ENCODE measurements around the gene HLA-DRA. TPM values are rescaled to one million over a fixed set of nuclear protein-coding genes. Genes with fewer than 3 reads are reported as not detected.

The HLA-DRA gene
- total and polyA plus RNA-seq, 2 donors (not counting 1 experiment from before 2014, with no cell fraction given) = 2,881 to 4,498 TPM

DNA sequence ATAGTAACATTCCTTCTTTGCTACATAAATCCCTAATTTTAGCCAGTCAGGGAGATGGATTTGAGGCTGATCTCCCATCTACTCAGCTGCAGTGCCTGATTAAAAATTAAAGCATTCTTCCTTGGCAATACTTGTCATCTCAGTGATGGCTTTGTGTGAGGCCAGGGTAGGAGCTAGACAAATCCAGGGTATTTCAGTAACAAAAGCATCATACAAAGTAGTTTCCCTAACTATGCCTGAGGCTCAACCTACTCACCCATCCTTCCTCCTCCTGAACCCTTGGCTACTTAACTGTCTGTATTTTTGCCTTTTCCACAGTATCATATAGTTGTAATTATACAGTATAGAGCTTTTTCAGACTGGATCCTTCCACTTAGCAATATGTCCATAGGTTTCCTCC, 52.7 kb downstream of the HLA-DRA start:
- no peaks in the 10 kb centered on the region for H3K4me1 Mint-ChIP-seq
- H4K20me1 ChIP-seq (ENCODE audit: control insufficient read depth, insufficient read depth, low read length, poor library complexity, severe bottlenecking) = no peaks in the 10 kb centered on the region
- no peak for DNase-seq
- H3K4me1 ChIP-seq (ENCODE audit: control insufficient read depth in 2 of 2, insufficient read depth in 2 of 2, low read length in 2 of 2) = no peaks in the 10 kb centered on the region
- H3K9ac ChIP-seq (ENCODE audit: low read length) = no peak overlapping the region
- POLR2A ChIA-PET = interaction anchor here (1.4 kb wide), 1 partner anchor 9 kb away, joined by 4 read pairs; no protein-coding TSS in a partner anchor
- H3K79me2 ChIP-seq (ENCODE audit: control insufficient read depth, insufficient read depth, low read length) = no peaks in the 10 kb centered on the region
- CTCF ChIA-PET = no interaction called here
- no peak overlapping the region for H3K27ac Mint-ChIP-seq
- intact Hi-C loops (cut with micrococcal nuclease) = no loop called here
- no peak overlapping the region for H3K4me3 Mint-ChIP-seq
- H2AFZ ChIP-seq (ENCODE audit: insufficient read depth, low read depth, low read length, poor library complexity, severe bottlenecking) = no peak overlapping the region
- H3K36me3 ChIP-seq (replicated peaks in 1 of 2; ENCODE audit: control extremely low read depth in 1 of 2, control insufficient read depth in 1 of 2, extremely low read depth in 1 of 2, insufficient read depth in 2 of 2, low read length in 1 of 2) = no peaks in the 10 kb centered on the region
- H3K9me3 ChIP-seq (ENCODE audit: control extremely low read depth in 1 of 3, control insufficient read depth in 2 of 3, insufficient read depth in 1 of 3, low read length in 2 of 3) = no peaks in the 10 kb centered on the region
- no peak overlapping the region for H3K4me3 ChIP-seq (ENCODE audit: control extremely low read depth in 1 of 5, extremely low read depth in 1 of 5, insufficient read depth in 1 of 5, low read depth in 2 of 5, low read length in 4 of 5)
- H3K27ac ChIP-seq (ENCODE audit: low read length in 2 of 2) = no peak overlapping the region
- TF ChIP-seq, protein P1, sequence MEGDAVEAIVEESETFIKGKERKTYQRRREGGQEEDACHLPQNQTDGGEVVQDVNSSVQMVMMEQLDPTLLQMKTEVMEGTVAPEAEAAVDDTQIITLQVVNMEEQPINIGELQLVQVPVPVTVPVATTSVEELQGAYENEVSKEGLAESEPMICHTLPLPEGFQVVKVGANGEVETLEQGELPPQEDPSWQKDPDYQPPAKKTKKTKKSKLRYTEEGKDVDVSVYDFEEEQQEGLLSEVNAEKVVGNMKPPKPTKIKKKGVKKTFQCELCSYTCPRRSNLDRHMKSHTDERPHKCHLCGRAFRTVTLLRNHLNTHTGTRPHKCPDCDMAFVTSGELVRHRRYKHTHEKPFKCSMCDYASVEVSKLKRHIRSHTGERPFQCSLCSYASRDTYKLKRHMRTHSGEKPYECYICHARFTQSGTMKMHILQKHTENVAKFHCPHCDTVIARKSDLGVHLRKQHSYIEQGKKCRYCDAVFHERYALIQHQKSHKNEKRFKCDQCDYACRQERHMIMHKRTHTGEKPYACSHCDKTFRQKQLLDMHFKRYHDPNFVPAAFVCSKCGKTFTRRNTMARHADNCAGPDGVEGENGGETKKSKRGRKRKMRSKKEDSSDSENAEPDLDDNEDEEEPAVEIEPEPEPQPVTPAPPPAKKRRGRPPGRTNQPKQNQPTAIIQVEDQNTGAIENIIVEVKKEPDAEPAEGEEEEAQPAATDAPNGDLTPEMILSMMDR (IDR thresholded peaks at IDR 0.05) = no peak
- TF ChIP-seq EZH2 (IDR thresholded peaks at IDR 0.05; ENCODE audit: borderline replicate concordance, insufficient read depth, low read depth, low read length, poor library complexity, severe bottlenecking) = no peak
- ATAC-seq (ENCODE audit: low read depth) = no peak
- H3K27me3 ChIP-seq (replicated peaks in 1 of 4; ENCODE audit: control extremely low read depth in 1 of 4, control insufficient read depth in 3 of 4, insufficient read depth in 4 of 4, low read length in 3 of 4) = no peaks in the 10 kb centered on the region
- H3K9me3 Mint-ChIP-seq (ENCODE audit: insufficient read depth) = no peaks in the 10 kb centered on the region
- H3K27me3 Mint-ChIP-seq = no peaks in the 10 kb centered on the region
- H3K4me2 ChIP-seq (replicated peaks; ENCODE audit: low read depth, low read length, poor library complexity, severe bottlenecking) = no peak overlapping the region

Other genes starting within 250 kb of the HLA-DRA start
- 180 and 188 TPM in 2 replicates for gene PBX2, start 249.7 kb upstream of the HLA-DRA start, total RNA-seq
- 128 TPM in 2 replicates for gene PBX2, start 249.7 kb upstream of the HLA-DRA start, polyA plus RNA-seq
- 184 and 194 TPM in 2 replicates for gene GPSM3, start 247.2 kb upstream of the HLA-DRA start, total RNA-seq
- 254 and 299 TPM in 2 replicates for gene GPSM3, start 247.2 kb upstream of the HLA-DRA start, polyA plus RNA-seq
- gene NOTCH4, start 215.8 kb upstream of the HLA-DRA start, total RNA-seq = 10.2 and 10.3 TPM in 2 replicates
- 6.3 and 11.5 TPM in 2 replicates for gene NOTCH4, start 215.8 kb upstream of the HLA-DRA start, polyA plus RNA-seq
- gene TSBP1, start 68.0 kb upstream of the HLA-DRA start, total RNA-seq = not detected in 2 replicates
- not detected in 2 replicates for gene TSBP1, start 68.0 kb upstream of the HLA-DRA start, polyA plus RNA-seq
- gene BTNL2, start 32.7 kb upstream of the HLA-DRA start, total RNA-seq = not detected in 2 replicates
- not detected in 2 replicates for gene BTNL2, start 32.7 kb upstream of the HLA-DRA start, polyA plus RNA-seq
- gene HLA-DRB5, start 90.4 kb downstream of the HLA-DRA start, total RNA-seq = 174 and 184 TPM in 2 replicates
- 23.8 and 112 TPM in 2 replicates for gene HLA-DRB5, start 90.4 kb downstream of the HLA-DRA start, polyA plus RNA-seq
- gene HLA-DRB1, start 150.0 kb downstream of the HLA-DRA start, total RNA-seq = 559 and 584 TPM in 2 replicates
- 1,038 and 1,240 TPM in 2 replicates for gene HLA-DRB1, start 150.0 kb downstream of the HLA-DRA start, polyA plus RNA-seq
- 463 and 489 TPM in 2 replicates for gene HLA-DQA1, start 197.5 kb downstream of the HLA-DRA start, total RNA-seq
- gene HLA-DQA1, start 197.5 kb downstream of the HLA-DRA start, polyA plus RNA-seq = 260 and 486 TPM in 2 replicates
- gene HLA-DQB1, start 226.8 kb downstream of the HLA-DRA start, total RNA-seq = 267 and 287 TPM in 2 replicates
- 181 and 986 TPM in 2 replicates for gene HLA-DQB1, start 226.8 kb downstream of the HLA-DRA start, polyA plus RNA-seq